HL-60 (cell line): Measurements from ENCODE around the gene GRP.

Source experiments
- CTCF ChIP-seq: IDR thresholded peaks from one replicate; pipeline ENCODE4 v1.5.1; 2011; ENCODE audit warnings: low read length, control low read depth, inconsistent platforms; ENCODE audit not compliant: insufficient read depth
- GABPA ChIP-seq: IDR thresholded peaks from 2 replicates; pipeline ENCODE4 v1.6.1; 2012; ENCODE audit warnings: low read depth
- POLR2AphosphoS5 ChIP-seq: IDR thresholded peaks from 2 replicates; pipeline ENCODE4 v1.6.1; 2012; ENCODE audit warnings: low read depth
- REST ChIP-seq: IDR thresholded peaks from 2 replicates; pipeline ENCODE4 v1.6.1; 2012; ENCODE audit warnings: low read depth; ENCODE audit not compliant: insufficient replicate concordance
- SPI1 ChIP-seq: IDR thresholded peaks from 2 replicates; pipeline ENCODE4 v1.6.1; 2012; ENCODE audit warnings: low read depth, mild to moderate bottlenecking, borderline replicate concordance

GRCh38 chr18:59271606-59272220, 51.8 kb downstream of the GRP start:
- TF ChIP-seq CTCF (no peak), SPI1 (no peak), REST (no peak), POLR2AphosphoS5 (no peak), GABPA (no peak)
